ENCODE data around the gene VSTM4.

- TF ChIP-seq CTCF (IDR thresholded peaks at IDR 0.05), result no peak
- TF ChIP-seq POLR2AphosphoS5 (IDR thresholded peaks at IDR 0.05), result no peak
Measured at GRCh38 chr10:48974510-48975156, 140.7 kb downstream of the VSTM4 start.

All from suprapubic skin (tissue), 3 donors.